ENCODE data around the gene NOSTRIN. TPM values are rescaled to one million over a fixed set of nuclear protein-coding genes. Genes with fewer than 3 reads are reported as not detected.
"Not testable (repeated sequence)": the region's sequence is repeated elsewhere in the genome, so short reads cannot be mapped to it uniquely, and the experiment has no call there.

NOSTRIN gene
- polyA plus RNA-seq, 4 donors: 12.4 to 38.5 (median 32.1) TPM

DNA sequence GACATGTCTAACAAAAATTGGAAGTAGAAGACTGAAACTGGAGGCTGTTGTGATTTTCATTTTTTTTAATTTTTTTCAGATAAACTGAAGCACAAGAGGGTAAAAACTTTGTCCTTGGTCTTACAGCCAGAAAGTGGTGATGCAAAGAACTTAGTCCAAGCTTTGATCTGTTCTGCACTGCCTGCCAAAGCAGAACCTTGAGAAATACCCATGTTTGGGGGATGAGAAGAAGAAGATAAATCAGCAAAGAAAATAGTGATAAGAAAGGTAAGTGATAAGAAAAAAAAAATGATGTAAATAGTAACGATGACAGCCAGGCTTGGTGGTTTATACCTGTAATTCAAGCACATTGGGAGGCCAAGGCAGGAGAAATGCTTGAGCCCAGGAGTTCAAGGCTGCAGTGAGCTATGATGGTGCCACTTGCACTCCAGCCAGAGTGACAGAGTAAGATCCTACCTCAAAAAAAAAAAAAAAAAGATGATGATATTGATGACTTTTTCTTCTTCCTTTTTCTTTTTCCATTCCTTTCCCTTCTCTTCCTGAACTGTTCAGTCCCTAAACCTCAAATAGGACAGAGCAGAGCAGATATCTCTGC is 14.6 kb upstream of the NOSTRIN start:
- DNase-seq (ENCODE audit: low read depth in 4 of 4, low spot score in 3 of 4): no peak

- no peak for DNase-seq (ENCODE audit: low read depth in 4 of 4, low spot score in 3 of 4)
Measured at GRCh38 chr2:168789776-168790175, 12.7 kb upstream of the NOSTRIN start.

DNA sequence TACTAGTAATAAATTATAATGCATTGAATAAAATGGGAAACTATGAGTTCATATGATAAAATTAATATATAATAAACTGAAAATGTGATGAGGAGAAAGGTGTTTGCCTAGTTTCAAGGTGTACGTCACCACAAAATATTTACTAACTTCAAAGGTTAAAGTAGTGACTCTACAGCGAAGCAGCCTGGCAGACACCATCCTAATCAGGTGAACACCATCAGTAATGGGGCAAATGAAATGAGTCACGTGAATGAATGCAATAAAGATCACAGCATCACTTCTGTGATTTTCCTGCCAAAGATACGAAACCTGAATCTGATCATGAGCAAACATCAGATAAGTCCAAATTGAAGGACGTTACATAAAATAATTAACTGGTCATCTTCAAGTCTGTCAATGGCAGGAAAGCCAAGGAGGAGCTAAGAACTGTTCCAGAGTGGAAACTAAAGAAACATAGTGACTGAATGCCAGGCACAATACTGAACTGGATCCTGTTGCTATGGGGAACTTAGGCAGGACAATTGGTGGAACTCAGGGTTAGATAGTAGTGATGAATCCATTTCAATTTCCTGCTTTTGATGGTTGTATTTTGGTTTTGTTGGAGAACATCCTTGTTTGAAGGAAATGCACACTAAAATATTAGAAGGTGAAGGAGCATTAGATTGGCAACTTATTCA is 12.1 kb upstream of the NOSTRIN start:
- no peak for DNase-seq (ENCODE audit: low read depth in 4 of 4, low spot score in 3 of 4)

DNA sequence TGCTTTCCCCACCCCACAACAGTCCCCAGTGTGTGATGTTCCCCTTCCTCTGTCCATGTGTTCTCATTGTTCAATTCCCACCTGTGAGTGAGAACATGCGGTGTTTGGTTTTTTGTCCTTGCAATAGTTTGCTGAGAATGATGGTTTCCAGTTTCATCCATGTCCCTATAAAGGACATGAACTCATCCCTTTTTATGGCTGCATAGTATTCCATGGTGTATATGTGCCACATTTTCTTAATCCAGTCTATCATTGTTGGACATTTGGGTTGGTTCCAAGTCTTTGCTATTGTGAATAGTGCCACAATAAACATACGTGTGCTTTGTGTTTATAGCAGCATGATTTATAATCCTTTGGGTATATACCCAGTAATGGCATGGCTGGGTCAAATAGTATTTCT is 11.3 kb upstream of the NOSTRIN start:
- DNase-seq (ENCODE audit: low read depth in 4 of 4, low spot score in 3 of 4): not testable (repeated sequence)

DNA sequence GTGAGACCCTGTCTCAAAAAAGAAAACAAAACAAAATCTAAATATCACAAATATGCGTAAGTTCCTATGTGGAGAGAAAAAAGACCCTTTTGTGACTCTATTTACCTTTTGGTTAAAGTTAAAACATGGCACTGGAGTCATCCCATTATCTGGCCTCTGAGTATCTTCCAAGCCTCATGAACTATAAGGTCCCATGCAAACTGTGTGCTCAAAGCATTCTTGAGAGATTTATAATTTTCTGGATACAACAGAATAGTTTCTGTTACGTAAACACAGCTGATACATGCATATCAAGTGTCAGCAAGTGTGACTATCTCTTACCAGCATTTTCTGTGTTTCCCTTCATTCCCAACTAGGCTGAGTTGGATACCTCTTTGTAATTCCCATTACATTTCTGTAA is 8.8 kb upstream of the NOSTRIN start:
- DNase-seq (ENCODE audit: low read depth in 4 of 4, low spot score in 3 of 4): no peak

GRCh38 chr2:168794968-168795367 is 7.5 kb upstream of the NOSTRIN start:
- no peak for DNase-seq (ENCODE audit: low read depth in 4 of 4, low spot score in 3 of 4)

DNA sequence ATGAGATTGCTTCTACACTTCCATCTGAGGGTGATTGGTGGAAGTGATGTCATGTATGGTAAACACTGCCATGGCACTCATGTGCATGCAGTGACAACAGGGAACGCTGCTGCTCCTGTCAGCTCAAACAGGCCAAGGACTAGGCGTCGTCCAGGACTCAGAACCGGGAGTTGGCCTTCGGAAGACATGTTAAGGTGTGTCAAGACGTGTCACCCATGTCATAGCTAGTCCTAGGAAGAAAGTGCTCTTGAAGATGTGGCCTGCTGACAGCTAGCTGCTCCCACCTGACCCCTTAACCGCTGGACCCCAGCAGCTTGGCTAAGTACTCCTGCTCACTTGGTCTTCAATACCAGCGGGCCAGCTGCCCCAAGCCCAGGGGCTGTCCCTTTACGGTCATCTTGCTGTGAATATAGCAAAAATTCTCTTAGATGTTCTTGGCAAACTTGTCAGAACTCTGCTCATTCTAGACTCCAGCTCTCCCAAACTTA is 6.3 kb upstream of the NOSTRIN start:
- no peak for DNase-seq (ENCODE audit: low read depth in 4 of 4, low spot score in 3 of 4)

- no peak for DNase-seq (ENCODE audit: low read depth in 4 of 4, low spot score in 3 of 4)
Measured at GRCh38 chr2:168796583-168797285, 5.7 kb upstream of the NOSTRIN start.

DNA sequence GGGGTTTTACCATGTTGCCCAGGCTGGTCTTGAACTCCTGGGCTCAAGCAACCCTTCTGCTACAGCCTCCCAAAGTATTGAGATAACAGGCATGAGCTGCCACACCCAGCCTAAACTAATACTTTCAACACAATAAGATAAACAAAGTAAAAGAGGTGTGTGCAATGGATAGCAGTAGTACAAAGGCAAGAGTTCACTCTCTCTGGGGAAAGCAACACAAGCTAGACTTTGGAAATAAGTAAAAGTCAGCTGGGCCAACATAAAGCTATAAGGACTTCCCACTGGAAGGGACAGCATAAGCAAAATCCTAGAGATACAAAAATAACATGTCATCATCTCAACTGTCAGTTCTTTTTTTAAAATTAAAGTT is 5.2 kb upstream of the NOSTRIN start:
- DNase-seq (ENCODE audit: low read depth in 4 of 4, low spot score in 3 of 4): no peak

GRCh38 chr2:168798076-168798887 is 4.2 kb upstream of the NOSTRIN start:
- no peak for DNase-seq (ENCODE audit: low read depth in 4 of 4, low spot score in 3 of 4)

DNA sequence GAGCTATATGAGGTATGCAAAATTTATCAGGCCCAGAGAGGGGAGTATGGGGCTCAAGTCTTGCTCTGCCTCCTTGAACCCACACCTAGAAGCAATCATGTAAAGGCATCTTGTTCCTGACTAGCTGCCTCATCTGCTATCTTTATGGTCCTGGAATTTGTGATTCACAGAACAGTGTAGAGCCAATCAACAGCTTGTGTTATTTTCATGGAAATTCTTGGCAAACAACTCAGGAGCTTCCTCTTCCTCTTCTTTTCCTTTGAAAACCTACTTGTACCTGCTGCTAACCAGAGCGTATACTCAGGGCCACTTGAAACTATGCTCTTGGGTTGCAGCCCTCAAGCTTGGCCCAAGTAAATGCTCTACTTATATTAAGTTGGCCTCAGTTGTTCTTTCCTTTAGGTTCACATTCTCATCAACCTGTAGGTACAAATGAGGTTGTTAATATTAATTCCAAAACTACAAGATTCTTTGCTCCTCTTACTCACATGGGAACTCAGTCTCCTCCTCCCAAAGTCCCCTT is 3.5 kb upstream of the NOSTRIN start:
- DNase-seq (ENCODE audit: low read depth in 4 of 4, low spot score in 3 of 4): no peak

DNA sequence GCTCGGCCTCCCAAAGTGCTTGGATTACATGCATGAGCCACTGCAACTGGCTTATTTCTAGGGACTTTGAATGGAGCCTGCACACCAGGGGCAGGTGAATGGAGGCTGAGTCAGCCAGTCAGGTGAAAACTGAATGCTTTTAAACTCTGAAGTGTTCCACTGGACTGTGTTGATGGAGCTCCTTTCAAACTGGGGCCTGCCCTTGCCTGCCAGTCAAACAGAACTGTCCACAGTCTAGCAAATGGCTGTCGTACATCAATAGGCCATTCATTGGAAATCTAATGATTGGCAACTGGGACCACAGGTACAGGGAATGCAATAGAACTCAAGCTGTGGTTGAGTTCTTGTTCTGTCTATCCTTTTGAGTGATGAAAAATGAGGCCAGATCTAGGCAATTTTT is 966 bp upstream of the NOSTRIN start:
- no peak for DNase-seq (ENCODE audit: low read depth in 4 of 4, low spot score in 3 of 4)

DNA sequence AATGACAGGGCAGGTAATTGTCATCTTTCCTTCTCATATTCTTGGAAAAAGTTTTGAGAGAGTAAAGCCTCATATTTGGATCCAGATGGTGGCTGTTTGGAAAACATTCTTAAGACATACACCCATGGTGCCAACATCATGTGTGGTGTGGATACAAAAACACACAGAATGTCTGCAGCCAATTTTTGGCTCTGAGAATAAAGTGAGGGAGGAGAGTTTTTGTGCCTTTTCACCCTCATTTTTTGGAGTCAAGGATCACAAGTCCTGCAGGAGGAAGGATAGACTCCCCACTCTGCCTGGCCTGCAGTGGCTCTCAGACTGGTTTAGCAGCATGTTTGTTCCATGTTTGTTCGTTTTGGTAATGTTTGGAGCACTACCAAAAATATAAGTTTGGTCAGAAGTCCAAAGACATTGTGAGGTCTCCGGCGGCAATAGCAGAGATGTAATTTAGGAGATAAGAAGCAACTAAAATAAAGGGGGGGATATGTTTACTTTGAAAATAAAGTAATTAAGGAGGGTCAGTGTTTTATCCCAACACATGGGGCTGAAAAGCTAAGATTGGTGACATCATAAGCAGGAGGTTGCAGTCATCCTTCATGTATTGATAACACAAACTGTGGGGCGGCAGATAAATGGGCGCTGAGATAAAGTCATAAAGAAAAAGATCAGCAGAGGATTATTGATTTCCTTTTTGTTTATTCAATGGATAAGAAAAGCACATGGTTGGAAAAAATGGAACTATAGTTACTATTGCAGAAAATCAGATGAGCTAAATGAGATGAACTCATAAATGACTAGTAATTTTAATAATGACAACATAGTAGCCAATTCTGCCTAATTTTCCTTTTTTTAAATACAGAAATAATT is 655 bp downstream of the NOSTRIN start:
- DNase-seq (ENCODE audit: low read depth in 4 of 4, low spot score in 3 of 4): no peak

- no peak for DNase-seq (ENCODE audit: low read depth in 4 of 4, low spot score in 3 of 4)
Measured at GRCh38 chr2:168804214-168804613, 1.8 kb downstream of the NOSTRIN start.

DNA sequence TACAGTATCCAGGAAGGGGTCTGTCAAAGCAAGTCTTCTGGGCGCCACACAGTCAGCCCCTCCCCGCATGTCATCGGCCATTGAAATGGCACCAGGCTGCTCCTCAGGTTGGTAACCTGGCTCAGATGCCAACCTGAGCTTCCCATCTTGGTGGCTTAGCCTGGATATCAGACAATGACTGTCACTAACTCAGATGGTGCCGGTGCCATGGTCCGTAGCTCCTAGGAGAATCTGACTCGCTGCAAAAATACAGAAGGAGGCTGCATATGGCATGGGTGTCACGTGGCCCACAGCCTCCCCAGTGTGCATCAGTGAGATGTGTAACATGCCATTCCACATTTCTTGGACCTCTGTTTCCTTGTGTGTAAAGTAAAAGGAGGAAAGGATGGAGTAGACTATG is 3.2 kb downstream of the NOSTRIN start:
- no peak for DNase-seq (ENCODE audit: low read depth in 4 of 4, low spot score in 3 of 4)

- DNase-seq (ENCODE audit: low read depth in 4 of 4, low spot score in 3 of 4): no peak
Measured at GRCh38 chr2:168809537-168809936, 7.1 kb downstream of the NOSTRIN start.

DNA sequence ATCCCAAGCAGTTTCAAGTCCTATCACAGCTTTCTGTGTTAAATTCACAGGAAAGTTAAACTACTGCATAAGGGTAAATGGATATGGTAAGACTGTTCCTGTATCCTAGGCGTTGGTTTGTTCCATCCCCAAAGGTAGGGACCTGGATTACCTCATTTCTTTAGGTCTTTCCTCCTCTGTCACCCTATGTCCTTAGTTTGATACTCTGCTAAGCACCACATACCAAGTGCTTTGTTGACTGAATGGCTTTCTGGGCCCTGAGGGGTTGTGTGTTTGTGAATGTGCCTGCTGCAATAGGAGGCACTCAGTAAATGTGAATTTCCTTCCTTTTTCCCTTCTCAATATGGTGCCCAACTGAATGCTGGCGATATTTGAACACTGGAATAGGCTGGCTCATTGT is 7.8 kb downstream of the NOSTRIN start:
- DNase-seq (ENCODE audit: low read depth in 4 of 4, low spot score in 3 of 4): no peak

- DNase-seq (ENCODE audit: low read depth in 4 of 4, low spot score in 3 of 4): no peak
Measured at GRCh38 chr2:168811696-168812095, 9.3 kb downstream of the NOSTRIN start.

- DNase-seq (ENCODE audit: low read depth in 4 of 4, low spot score in 3 of 4): no peak
Measured at GRCh38 chr2:168814046-168814445, 11.6 kb downstream of the NOSTRIN start.
